ENCODE measurements around the gene NAP1L5.

- TF ChIP-seq CTCF (IDR thresholded peaks at IDR 0.05; ENCODE audit: insufficient read depth, low read depth, low read length) (no peak), EZH2 (IDR thresholded peaks at IDR 0.05; ENCODE audit: insufficient read depth, low read length) (no peak)
Observed at GRCh38 chr4:88674979-88675378, 22.6 kb downstream of the NAP1L5 start.

Data from astrocyte (in vitro differentiated cells and primary cell).